NCI-H82 treated with DMSO at 0.1 percent for 48 hours (cell line): Measurements from ENCODE around the gene RNU6-7.

Experiments
- DNase-seq: peaks from one replicate; lab custom pipeline; 2025; ENCODE audit not compliant: unreplicated experiment; lab: John Stamatoyannopoulos, UW

Gene RNU6-7

GRCh38 chr14:32203928-32204357, 2.1 kb downstream of the RNU6-7 start:
- no peak for DNase-seq

DNA sequence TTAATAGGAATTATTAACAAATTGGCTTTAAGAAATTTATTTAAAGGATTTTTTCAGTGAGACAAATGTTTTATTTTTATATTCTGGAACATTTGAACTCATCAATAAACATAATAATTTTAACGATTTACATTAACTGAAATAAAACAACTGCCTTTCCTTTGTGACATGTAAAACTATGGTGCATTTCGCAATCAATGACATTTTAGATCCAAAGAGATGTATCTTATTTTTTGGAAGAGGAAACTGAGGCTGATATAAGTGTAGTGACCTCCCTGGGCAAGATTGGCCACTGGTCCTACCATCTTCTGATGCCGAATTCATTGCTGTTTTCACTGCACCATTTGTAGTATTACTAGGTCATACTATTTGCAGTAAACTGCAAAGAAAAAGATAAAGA, 3.7 kb downstream of the RNU6-7 start:
- DNase-seq: no peak

GRCh38 chr14:32205984-32206383, 4.1 kb downstream of the RNU6-7 start:
- DNase-seq: no peak

GRCh38 chr14:32206552-32206951, 4.7 kb downstream of the RNU6-7 start:
- no peak for DNase-seq

GRCh38 chr14:32208490-32208889, 6.6 kb downstream of the RNU6-7 start:
- DNase-seq: no peak

DNA sequence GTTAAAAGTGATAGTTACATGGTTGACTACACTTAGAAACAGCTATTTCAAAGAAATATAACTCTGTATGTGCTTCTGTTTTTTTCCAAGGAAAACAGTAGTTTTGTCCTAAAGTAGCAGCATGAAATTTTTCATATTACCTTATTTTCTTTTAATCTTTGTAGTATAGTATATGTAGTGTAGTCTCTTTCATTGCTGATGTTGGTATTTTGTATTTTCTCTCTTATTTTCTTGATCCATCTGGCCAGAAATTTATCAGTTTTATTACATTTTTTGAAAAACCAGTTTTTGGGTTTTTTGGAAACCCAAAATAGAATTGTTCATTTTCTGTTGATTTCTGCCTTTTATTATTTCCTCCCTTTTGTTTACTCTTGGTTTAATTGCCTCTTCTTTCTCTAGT, 7.6 kb downstream of the RNU6-7 start:
- DNase-seq: no peak

DNA sequence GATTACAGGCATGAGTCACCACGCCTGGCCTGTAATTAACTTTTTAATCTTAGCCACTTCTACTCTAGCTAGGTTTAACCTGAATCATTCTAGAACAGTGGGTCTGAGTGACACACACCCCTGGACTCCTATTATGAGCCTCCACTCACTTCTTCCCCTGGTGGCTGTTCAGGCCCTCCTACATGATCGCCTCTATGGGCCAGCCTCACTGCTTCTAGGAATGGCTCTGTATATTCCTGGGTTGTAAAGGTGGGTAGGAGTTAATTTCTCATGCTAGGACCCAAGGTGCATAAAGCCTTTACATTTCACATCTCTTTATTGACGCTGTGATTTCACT, 9.2 kb downstream of the RNU6-7 start:
- DNase-seq: no peak

DNA sequence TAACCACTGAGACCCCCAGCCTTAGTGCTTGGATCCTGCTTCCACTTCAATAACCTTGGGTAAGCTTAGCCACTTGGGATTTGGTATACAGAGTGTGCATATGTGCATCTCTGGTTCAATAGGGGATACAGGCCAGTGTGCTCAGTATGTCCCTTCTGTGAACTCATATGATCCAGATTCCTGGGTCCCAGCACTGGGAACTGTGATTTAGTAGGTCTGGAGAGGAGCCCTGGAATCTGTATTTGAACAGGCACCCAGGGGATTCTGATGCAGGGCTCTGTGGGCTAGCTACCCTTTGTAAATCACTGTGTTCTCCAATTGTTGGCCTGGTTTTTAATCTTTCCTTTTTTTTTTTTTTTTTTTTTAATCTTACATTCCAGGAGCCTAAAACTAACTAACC, 11.0 kb downstream of the RNU6-7 start:
- DNase-seq: no peak

GRCh38 chr14:32217301-32217700, 15.5 kb downstream of the RNU6-7 start:
- peak; percentile 82 for DNase-seq

DNA sequence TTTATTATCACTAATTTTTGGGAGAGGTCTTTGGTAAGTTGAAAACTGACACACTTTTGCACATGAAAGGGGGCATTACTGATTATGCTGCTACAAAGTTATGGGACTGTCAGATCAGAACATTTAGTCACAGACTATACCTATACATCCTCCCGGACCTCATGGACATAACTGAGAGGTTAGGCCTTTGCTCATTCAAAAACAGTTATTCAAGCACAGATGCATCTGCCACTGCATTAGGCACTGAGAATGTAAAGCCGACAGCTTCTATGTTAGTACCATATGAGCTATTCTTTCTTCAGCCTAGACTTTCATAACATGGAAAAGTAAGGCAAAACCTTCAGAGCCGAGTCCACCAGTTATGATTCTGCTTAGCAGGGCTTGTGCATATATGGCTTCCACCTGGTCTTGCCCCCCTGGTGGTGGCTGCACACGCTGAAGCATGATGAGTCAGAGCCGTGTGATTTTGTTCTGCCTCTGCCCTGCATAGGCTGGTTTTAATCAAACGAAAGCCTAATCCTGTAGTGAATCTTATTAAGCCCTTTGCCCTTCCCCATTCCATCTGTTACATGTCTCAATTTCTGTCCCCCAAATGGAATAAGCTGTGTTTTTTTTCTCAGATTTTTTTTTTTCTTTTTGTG, 23.0 kb downstream of the RNU6-7 start:
- DNase-seq: peak; percentile 97

- DNase-seq: peak; percentile 88
Observed at GRCh38 chr14:32225378-32225920, 23.6 kb downstream of the RNU6-7 start.

DNA sequence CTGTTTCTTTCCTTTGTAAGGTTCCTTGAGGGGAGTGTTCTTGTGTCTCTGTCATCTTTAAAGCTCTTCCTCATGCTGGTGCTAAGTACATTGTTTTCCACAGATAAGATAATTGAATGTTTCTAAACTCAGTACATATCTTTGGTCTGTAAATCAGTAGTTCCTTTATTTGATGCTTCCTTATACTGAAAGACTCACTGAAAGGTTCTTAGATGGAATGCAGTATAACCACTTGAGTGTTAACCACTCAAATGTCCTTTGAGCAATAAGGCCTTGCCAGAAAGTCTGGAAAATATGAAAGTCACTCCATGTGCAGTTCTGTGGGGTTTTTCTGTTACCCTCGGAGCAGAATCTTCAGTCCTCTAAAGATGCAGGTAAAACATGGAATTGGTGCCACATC, 24.2 kb downstream of the RNU6-7 start:
- no peak for DNase-seq

DNA sequence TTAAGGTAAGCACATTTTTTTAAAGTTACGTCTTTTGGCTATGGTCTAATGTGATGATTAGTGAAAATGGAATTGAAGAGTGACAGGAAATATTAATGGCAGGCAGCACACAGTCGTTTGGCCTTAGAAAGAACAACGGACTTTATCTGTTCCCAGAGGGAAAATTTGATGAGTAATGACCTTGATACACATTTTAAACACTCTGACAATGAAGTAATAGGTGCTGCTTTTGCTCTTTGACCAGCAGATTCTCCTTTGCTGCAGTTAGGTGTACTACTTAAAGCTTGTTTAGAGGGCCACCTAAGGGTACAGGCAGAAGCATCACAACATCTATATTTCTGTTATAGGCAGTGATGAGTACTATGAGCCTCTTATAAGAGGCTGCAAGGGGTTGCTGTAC, 28.3 kb downstream of the RNU6-7 start:
- no peak for DNase-seq

- DNase-seq: no peak
Observed at GRCh38 chr14:32230695-32231280, 28.9 kb downstream of the RNU6-7 start.

GRCh38 chr14:32232481-32232880, 30.6 kb downstream of the RNU6-7 start:
- DNase-seq: no peak

DNA sequence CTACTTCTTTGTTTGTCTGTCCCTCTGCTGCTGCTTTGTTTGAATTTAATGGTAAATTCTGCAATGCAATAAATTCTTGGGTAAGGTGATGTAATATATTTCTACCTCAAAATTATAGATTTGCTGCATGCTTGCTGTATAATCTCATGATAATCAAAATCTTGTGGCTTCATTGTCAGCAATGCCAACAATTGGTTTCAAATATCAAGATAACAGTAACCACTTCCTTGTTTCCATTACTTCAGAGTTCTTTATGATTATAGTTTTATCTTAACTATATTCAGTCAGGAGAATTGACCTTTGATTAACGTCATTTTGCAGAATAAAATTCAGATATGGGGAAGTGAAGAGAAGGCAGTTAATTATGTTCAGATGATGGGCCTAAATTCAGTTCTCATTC, 31.4 kb downstream of the RNU6-7 start:
- DNase-seq: no peak

- DNase-seq: no peak
Observed at GRCh38 chr14:32244404-32244803, 42.6 kb downstream of the RNU6-7 start.

GRCh38 chr14:32246751-32247150, 44.9 kb downstream of the RNU6-7 start:
- no peak for DNase-seq

- DNase-seq: no peak
Observed at GRCh38 chr14:32249371-32249770, 47.5 kb downstream of the RNU6-7 start.

GRCh38 chr14:32249780-32250179, 47.9 kb downstream of the RNU6-7 start:
- DNase-seq: no peak

DNA sequence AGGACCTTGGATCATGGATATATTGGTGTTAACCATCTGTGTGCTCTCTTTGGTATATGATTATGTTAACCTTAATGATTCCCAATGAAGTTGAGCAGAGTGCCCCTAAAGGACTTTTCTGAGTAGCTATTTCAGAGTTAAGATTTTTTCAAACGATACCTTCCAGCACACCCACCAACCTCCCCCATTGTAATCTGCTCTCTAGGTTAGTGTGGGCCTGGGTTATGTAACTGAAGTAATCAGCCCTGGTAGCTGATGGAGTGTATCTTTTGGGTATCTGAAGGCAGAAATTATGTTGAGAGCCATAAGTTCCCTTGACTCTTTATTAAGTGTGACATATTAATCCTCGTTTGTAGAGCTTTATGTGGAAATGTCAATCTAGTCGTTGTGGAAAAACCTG, 48.8 kb downstream of the RNU6-7 start:
- DNase-seq: no peak

- DNase-seq: no peak
Observed at GRCh38 chr14:32251530-32251929, 49.7 kb downstream of the RNU6-7 start.
